SK-N-SH treated with all-trans-retinoic acid at 6 μM for 48 hours (cell line): ENCODE data around the gene LMF1.

ENCODE experiments used
- ATAC-seq: fragments of 200-7000 bp; cut with Tn5 transposase; 3 replicates; pipeline ENCODE4 v1.9.1; 2020; ENCODE audit warnings: mild to moderate bottlenecking, moderate library complexity
- ARNTL ChIP-seq: fragments of 450-650 bp; formaldehyde crosslinking; IDR thresholded peaks from 2 replicates; pipeline ENCODE4 v1.5.0; 2020; ENCODE audit warnings: low read depth, mild to moderate bottlenecking, moderate library complexity, borderline replicate concordance
- BACH2 ChIP-seq: fragments of 250-450 bp; sonication (Bioruptor Pico); IDR thresholded peaks from 2 replicates; pipeline ENCODE4 v1.9.0; 2021; ENCODE audit warnings: mild to moderate bottlenecking, borderline replicate concordance
- CSDC2 ChIP-seq: fragments of 250-450 bp; sonication (Bioruptor Pico); IDR thresholded peaks from 2 replicates; pipeline ENCODE4 v1.5.0; 2020; ENCODE audit warnings: mild to moderate bottlenecking, moderate library complexity
- ESRRG ChIP-seq: fragments of 250-450 bp; sonication (Bioruptor Pico); IDR thresholded peaks from 2 replicates; pipeline ENCODE4 v1.6.1; 2021; ENCODE audit warnings: mild to moderate bottlenecking
- GLIS3 ChIP-seq: fragments of 250-450 bp; sonication (Bioruptor Pico); IDR thresholded peaks from 2 replicates; pipeline ENCODE4 v1.5.0; 2020; ENCODE audit warnings: mild to moderate bottlenecking, moderate library complexity
- ISL1 ChIP-seq: fragments of 250-450 bp; sonication (Bioruptor Pico); IDR thresholded peaks from 2 replicates; pipeline ENCODE4 v2.1.2; 2022; ENCODE audit warnings: mild to moderate bottlenecking, moderate library complexity
- OSR1 ChIP-seq: fragments of 250-450 bp; sonication (Bioruptor Pico); IDR thresholded peaks from 2 replicates; pipeline ENCODE4 v1.8.0; 2022; ENCODE audit warnings: moderate library complexity, mild to moderate bottlenecking, inconsistent platforms
- PATZ1 ChIP-seq: fragments of 250-450 bp; sonication (Bioruptor Pico); IDR thresholded peaks from 2 replicates; pipeline ENCODE4 v1.8.0; 2020; ENCODE audit warnings: mild to moderate bottlenecking, moderate library complexity, borderline replicate concordance
- PPARA ChIP-seq: fragments of 250-450 bp; sonication (Bioruptor Pico); IDR thresholded peaks from 2 replicates; pipeline ENCODE4 v1.5.0; 2020; ENCODE audit warnings: mild to moderate bottlenecking, borderline replicate concordance
- RARB ChIP-seq: fragments of 250-450 bp; sonication (Bioruptor Pico); IDR thresholded peaks from 2 replicates; pipeline ENCODE4 v1.8.0; 2021; ENCODE audit warnings: mild to moderate bottlenecking, moderate library complexity
- SNAI2 ChIP-seq: fragments of 250-450 bp; sonication (Bioruptor Pico); IDR thresholded peaks from 2 replicates; pipeline ENCODE4 v1.5.0; 2020; ENCODE audit warnings: mild to moderate bottlenecking, moderate library complexity
- TCF4 ChIP-seq: fragments of 250-450 bp; sonication (Bioruptor Pico); IDR thresholded peaks from 2 replicates; pipeline ENCODE4 v1.8.0; 2021; ENCODE audit warnings: mild to moderate bottlenecking, moderate library complexity, borderline replicate concordance
- ZC3H10 ChIP-seq: fragments of 250-450 bp; sonication (Bioruptor Pico); IDR thresholded peaks from 2 replicates; pipeline ENCODE4 v1.5.1; 2021; ENCODE audit warnings: mild to moderate bottlenecking, moderate library complexity
- ZFP3 ChIP-seq: fragments of 250-450 bp; sonication (Bioruptor Pico); IDR thresholded peaks from 2 replicates; pipeline ENCODE4 v1.5.0; 2020; ENCODE audit warnings: mild to moderate bottlenecking, moderate library complexity
- ZFP30 ChIP-seq: fragments of 450-650 bp; formaldehyde crosslinking; IDR thresholded peaks from 2 replicates; pipeline ENCODE4 v1.5.0; 2022; ENCODE audit warnings: mild to moderate bottlenecking, moderate library complexity
- ZNF565 ChIP-seq: fragments of 450-650 bp; formaldehyde crosslinking; conservative IDR thresholded peaks from 2 replicates; pipeline ENCODE4 v1.5.0; 2020; ENCODE audit warnings: low read depth, mild to moderate bottlenecking, moderate library complexity
- ZNF70 ChIP-seq: fragments of 450-650 bp; formaldehyde crosslinking; IDR thresholded peaks from 2 replicates; pipeline ENCODE4 v1.5.0; 2020; ENCODE audit warnings: mild to moderate bottlenecking, moderate library complexity
- ZNF8 ChIP-seq: fragments of 450-650 bp; formaldehyde crosslinking; IDR thresholded peaks from 2 replicates; pipeline ENCODE4 v1.5.0; 2020; ENCODE audit warnings: mild to moderate bottlenecking, moderate library complexity
- TF ChIP-seq, protein P1 (sequence below): fragments of 250-450 bp; sonication (Bioruptor Pico); IDR thresholded peaks from 2 replicates; pipeline ENCODE4 v1.5.1; 2020; ENCODE audit warnings: low read depth, mild to moderate bottlenecking, moderate library complexity
- TF ChIP-seq, protein P2 (sequence below): fragments of 250-450 bp; sonication (Bioruptor Pico); IDR thresholded peaks from 2 replicates; pipeline ENCODE4 v1.8.0; 2021; ENCODE audit warnings: low read depth, mild to moderate bottlenecking, moderate library complexity, borderline replicate concordance

LMF1 gene

DNA sequence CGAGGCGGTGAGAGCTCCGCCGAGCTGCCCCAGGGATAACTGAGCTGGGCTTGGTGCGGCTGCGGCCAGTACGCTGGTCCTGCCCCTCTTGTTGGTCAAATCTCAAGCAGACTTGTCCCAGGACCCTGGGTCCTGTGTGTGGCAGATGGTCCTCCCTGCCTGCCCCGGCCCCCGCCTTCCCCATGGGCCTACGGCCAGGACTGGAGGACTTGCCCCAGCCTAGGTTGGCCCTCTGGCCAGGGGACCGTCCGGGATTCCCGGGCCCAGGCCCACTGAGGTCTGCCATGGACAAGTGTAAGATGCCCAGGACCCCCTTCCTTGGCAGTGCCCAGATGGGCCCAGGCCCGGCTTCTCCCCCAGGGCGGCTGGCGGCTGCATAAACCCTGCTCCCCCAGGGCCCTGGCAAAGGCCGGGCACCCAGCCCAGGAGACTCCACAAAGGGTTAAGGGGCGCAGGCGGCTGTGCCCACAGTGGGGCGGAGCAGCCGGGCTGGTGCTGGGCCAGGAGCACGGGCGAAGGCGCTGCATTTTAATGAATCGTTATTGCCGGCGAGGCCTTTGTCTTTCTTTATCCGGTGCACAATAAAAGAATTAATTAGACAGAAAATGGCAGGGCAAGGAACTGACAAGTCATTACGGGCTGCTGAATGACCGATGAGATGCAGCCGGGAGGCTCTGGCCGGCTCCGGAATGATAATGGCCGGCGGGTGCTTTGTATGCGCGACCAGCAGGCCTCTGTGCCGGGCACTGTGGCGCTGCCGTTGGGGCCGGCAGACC is 19.9 kb upstream of the LMF1 start (continued):
- TF ChIP-seq ZNF70: no peak
- TF ChIP-seq, protein P1, sequence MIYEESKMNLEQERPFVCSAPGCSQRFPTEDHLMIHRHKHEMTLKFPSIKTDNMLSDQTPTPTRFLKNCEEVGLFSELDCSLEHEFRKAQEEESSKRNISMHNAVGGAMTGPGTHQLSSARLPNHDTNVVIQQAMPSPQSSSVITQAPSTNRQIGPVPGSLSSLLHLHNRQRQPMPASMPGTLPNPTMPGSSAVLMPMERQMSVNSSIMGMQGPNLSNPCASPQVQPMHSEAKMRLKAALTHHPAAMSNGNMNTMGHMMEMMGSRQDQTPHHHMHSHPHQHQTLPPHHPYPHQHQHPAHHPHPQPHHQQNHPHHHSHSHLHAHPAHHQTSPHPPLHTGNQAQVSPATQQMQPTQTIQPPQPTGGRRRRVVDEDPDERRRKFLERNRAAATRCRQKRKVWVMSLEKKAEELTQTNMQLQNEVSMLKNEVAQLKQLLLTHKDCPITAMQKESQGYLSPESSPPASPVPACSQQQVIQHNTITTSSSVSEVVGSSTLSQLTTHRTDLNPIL (CRISPR knock-in tag): no peak
- no peak for TF ChIP-seq PATZ1 (CRISPR knock-in tag)
- TF ChIP-seq ZFP3 (CRISPR knock-in tag): no peak
- TF ChIP-seq PPARA: no peak
- no peak for TF ChIP-seq ZNF8 (CRISPR knock-in tag)
- TF ChIP-seq, all 23 proteins: peak for 0

DNA sequence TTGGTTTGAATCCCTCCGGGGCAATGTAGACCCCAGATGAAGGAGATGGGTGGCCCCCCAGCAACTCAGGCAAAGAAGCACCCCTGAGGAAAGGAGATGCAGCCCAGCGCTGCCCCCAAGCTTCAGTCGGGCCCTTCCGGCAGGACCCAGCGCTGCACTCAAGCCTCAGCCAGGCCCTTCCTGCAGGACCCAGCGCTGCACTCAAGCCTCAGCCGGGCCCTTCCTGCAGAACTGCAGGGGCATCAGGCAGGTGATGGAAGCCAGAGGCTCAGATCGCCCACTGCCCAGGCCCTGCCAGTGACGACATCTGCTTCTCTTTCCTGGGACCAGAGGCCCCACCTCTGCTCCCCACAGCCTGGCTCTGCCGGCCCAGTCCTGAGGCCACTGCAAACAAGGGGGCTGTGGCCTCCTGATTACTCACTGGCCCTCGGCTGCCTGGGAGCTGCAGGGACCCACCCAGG is 18.6 kb upstream of the LMF1 start:
- peak; percentile 37 for ATAC-seq
- TF ChIP-seq OSR1 (no peak), PATZ1 (CRISPR knock-in tag) (no peak), ARNTL (CRISPR knock-in tag) (no peak), ZFP30 (no peak), PPARA (no peak), RARB (CRISPR knock-in tag) (no peak), ESRRG (CRISPR knock-in tag) (no peak), ZC3H10 (no peak)
- TF ChIP-seq, all 23 proteins: peak for 0

DNA sequence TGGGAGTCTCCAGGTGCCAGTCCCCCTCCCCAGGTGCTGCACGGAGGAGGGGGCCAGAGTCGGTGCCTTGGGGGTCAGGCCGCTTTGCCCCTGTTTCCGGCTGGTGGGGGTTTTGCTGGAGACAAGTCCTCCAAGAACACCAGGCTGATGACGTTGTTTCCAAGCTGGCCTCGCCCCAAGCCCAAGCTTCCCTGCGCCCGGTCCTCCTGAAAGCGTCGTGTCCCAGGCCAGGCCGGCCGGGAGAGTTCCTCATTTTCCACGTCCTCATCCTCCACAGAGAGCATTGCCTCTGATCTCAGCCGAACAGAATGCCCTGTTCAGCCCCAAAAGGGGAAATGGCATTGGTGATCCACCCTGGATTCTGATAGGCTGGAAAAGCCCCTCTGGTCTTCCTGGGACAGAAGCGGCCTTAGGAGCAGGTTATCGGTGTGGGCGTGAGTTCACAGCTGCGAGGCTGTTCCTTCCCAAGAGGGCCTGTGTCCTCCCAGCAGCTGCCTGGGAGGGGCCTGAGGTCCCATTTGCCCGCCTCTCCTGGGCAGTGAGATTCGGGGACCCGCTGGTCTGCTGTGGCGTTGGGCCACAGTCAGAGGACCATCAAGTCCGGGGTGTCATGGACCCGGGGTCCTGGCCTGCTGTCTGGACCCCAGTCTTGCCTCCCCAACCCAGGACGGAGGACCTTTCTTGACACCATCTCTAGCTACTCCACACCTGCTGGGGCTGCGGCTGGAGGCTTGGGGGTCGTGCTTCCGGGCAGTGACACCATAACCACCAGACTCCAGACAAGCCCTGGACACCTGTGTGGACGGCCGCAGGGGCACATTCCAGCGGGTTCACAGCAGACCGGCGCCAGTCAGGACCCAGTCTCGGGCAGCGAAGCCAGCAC is 17.9 kb upstream of the LMF1 start:
- TF ChIP-seq CSDC2 (CRISPR knock-in tag) (no peak), ZNF565 (no peak), ARNTL (CRISPR knock-in tag) (no peak), BACH2 (no peak), RARB (CRISPR knock-in tag) (no peak), ISL1 (CRISPR knock-in tag) (no peak), GLIS3 (CRISPR knock-in tag) (no peak), PATZ1 (CRISPR knock-in tag) (no peak), ZNF70 (no peak)
- TF ChIP-seq, protein P1 (CRISPR knock-in tag): no peak
- no peak for ATAC-seq

DNA sequence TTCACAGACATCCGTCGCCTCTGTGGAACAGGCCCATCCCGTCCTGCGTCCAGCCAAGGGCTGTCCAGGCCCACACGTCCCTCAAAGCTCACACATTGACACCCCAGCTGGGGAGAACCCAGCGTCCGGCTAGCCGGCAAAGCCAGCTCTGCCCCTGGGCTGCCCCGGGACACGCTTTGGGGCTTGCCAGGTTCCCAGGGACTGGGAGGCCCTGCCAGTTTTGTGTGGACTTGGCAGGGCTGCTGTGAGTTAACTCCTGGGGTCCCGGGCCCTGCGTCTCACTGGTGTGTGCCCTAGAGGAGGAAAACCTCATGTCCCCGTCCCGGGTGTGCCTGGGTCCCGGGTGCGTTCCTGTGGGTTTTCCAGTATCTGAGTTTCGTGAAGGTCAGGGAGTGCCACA is 17.1 kb upstream of the LMF1 start:
- no peak for ATAC-seq
- TF ChIP-seq ZNF70: no peak
- TF ChIP-seq, protein P1 (CRISPR knock-in tag): no peak
- TF ChIP-seq ESRRG (CRISPR knock-in tag): no peak
- TF ChIP-seq OSR1: no peak
- TF ChIP-seq SNAI2 (CRISPR knock-in tag): no peak
- TF ChIP-seq ZNF8 (CRISPR knock-in tag): no peak
- TF ChIP-seq ZC3H10: no peak
- TF ChIP-seq CSDC2 (CRISPR knock-in tag): no peak
- TF ChIP-seq ZFP3 (CRISPR knock-in tag): no peak
- no peak for TF ChIP-seq GLIS3 (CRISPR knock-in tag)
- no peak for TF ChIP-seq PPARA
- no peak for TF ChIP-seq ZNF565
- no peak for TF ChIP-seq TCF4 (CRISPR knock-in tag)
- TF ChIP-seq ISL1 (CRISPR knock-in tag): no peak
- no peak for TF ChIP-seq ARNTL (CRISPR knock-in tag)
- TF ChIP-seq, protein P2, sequence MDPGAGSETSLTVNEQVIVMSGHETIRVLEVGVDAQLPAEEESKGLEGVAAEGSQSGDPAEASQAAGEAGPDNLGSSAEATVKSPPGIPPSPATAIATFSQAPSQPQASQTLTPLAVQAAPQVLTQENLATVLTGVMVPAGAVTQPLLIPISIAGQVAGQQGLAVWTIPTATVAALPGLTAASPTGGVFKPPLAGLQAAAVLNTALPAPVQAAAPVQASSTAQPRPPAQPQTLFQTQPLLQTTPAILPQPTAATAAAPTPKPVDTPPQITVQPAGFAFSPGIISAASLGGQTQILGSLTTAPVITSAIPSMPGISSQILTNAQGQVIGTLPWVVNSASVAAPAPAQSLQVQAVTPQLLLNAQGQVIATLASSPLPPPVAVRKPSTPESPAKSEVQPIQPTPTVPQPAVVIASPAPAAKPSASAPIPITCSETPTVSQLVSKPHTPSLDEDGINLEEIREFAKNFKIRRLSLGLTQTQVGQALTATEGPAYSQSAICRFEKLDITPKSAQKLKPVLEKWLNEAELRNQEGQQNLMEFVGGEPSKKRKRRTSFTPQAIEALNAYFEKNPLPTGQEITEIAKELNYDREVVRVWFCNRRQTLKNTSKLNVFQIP (CRISPR knock-in tag): no peak
